ENCODE data around the gene VAMP5.
"Not testable (repeated sequence)": the region's sequence is repeated elsewhere in the genome, so short reads cannot be mapped to it uniquely, and the experiment has no call there.

Gene VAMP5

GRCh38 chr2:85584857-85585780 lies 888 bp downstream of the VAMP5 start:
- DNase-seq = no peak

- no peak for DNase-seq
Measured at GRCh38 chr2:85585781-85586105, 1.5 kb downstream of the VAMP5 start.

DNA sequence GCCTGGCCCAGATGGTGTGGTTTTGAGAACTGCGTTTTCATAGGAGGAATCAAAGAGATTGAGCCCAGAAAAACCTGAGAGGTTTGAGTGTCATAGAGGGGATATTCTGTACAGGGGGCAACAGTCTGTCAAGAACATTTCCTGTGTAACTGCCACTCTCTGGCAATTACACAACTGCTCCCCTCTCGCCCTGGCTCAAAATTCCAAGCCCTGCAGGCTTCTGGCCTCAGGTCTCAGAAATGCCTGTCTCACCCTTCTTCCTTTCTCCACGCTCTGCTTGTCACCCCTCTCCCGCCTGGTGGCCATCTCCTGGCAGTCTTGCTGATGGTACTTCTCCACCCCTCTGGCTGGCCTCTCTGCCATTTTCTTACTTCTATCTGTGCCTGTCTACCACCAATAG lies 4.0 kb downstream of the VAMP5 start:
- DNase-seq = no peak

- no peak for DNase-seq
Measured at GRCh38 chr2:85588645-85589044, 4.4 kb downstream of the VAMP5 start.

DNA sequence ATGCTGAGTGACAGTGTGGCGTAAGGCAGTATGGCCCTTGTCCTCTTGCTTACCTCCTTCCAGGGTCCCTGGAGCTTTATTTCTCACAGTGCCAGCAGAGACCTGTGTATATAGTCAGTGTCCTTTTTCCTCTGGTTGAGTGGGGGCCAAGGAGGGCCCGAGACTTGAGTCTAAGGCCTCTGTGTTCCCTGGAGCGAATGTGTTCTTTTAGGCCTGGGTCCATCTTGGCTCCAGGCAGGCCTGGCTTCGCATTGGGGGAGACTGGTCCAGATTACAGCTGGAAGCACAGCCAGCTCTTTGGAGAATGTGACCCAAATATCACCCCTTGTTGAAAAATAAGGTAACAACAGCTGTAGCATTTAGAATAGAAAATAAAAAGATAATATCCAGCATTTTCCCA lies 5.0 kb downstream of the VAMP5 start:
- DNase-seq = no peak

GRCh38 chr2:85589982-85590791 lies 6.0 kb downstream of the VAMP5 start:
- DNase-seq = no peak

DNA sequence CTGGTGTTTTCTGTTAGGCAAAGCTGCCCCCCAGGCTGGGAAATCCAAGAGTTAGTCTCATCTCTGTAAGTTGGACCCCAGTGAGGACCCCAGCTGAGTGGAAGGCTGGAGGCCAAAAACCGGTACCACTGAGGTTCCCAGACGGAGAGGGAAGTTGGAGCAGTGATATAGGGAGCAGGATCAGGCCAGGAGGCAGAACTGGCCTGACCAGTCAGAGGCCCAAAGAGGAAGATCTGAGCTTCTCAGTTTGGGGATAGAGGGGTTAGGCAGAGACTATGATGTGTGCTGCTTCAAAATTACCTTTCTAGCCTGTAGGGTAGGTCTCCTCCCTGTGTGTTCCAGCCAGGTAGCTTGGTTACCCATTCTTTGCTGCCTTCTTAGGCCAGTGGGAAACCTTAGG lies 6.7 kb downstream of the VAMP5 start:
- no peak for DNase-seq

DNA sequence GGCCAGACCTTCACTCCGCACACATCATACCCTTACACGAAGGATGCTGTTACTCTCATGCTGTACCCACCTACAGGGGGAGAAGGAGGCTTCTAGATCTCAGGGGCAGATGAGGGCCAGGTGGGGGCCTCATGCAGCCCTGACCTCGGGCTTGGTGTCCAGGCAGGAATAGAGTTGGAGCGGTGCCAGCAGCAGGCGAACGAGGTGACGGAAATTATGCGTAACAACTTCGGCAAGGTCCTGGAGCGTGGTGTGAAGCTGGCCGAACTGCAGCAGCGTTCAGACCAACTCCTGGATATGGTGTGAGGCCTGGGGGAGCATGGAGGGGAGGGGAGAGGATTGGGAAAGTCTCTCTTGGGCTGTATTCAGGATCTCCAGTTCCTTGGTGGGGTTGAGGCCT lies 7.3 kb downstream of the VAMP5 start:
- no peak for DNase-seq

GRCh38 chr2:85592299-85592698 lies 8.1 kb downstream of the VAMP5 start:
- not testable (repeated sequence) for DNase-seq

DNA sequence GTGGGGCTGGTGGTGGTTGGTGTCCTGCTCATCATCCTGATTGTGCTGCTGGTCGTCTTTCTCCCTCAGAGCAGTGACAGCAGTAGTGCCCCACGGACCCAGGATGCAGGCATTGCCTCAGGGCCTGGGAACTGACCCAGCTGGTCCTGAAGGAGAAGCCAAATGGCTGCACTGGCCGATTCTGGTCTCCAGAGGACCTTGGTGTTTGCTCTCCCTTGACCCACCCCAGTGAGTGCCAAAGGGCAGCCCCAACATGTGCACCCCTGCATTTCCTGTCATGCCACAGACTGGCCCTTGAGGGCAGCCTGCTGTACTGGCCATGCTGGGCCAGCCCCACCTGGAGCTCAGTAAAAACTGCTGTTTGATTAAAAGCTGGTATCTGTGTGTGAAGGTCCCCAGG lies 8.8 kb downstream of the VAMP5 start:
- no peak for DNase-seq

DNA sequence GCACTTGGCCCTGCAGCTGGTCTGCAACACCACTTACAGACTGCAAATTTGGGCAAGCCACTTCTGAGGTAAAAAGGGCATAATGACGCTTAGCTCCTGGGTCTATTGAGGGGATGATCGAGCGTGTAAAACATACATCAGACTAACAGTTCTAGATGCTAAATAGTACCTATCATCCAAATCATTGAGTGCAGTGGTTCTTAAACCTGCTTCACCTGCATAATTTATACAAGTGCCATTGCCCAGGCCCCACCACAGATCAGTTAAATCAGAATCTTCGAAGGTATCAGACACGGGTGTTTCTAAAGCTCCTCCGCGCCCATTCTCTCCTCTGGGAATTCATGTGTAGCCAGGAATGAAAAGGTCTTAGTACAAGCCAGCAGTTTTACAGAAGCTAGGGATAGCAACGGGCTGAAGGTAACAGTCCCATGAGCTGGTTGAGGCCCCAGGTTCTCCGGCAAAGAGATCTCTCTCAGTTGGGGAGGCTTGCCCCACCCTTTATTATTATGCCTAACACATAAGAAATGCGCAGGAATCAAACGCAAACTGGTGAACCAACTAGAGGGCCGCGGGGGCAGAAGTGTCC lies 10.6 kb downstream of the VAMP5 start:
- DNase-seq = no peak

DNA sequence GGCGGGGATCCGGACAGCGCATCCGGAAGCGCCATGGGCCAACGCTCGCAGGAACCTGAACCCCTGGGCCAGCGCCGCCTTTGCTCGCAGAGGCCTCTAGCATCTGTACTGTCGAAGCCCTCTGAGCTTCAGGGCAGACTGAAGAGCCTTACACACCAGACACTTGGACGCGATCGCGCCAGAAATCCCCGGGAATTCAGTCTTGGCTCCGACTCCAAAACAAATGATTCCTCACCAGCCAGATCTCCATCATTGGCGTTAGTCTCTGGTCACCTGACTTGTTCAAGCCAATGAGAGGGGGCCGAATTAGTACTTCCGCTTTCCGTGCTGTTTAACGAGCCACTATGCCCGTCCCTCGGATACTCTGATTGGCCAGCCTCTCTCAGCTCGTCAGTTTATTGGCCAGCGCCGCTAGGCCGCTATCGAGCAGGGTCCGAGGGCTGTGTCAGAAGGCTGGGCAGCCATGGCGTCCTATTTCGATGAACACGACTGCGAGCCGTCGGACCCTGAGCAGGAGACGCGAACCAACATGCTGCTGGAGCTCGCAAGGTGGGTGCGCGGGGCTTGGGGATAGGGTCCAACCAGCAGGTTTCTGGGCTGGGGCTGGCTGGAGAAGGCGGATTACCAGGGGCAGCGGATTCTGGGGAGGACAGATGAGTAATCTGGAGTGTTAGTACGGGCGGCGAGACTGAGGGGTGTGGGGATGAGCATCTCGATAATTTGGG lies 11.2 kb downstream of the VAMP5 start, which contains the start of gene RNF181:
RNF181 (plus strand) TSS at position 445 of the 725 bp plus-strand sequence; CDS start at position 464, 19 bp downstream.
- peak; percentile 90 for DNase-seq

DNA sequence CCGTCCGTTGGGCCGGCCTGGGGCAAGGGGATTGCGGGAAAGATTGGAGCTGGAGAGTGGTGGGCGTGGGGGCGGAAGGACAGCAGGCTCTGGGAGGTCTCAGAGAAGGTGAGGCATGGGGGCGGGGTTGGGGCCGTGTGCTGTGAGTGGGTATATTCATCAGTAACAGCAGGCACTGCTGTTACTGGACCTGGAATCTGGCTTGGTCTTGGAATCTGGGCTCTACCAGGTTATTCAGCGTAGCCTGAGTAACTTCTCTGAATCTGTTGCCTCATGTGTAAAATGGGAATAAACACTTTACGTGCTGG lies 11.7 kb downstream of the VAMP5 start:
- no peak for DNase-seq

DNA sequence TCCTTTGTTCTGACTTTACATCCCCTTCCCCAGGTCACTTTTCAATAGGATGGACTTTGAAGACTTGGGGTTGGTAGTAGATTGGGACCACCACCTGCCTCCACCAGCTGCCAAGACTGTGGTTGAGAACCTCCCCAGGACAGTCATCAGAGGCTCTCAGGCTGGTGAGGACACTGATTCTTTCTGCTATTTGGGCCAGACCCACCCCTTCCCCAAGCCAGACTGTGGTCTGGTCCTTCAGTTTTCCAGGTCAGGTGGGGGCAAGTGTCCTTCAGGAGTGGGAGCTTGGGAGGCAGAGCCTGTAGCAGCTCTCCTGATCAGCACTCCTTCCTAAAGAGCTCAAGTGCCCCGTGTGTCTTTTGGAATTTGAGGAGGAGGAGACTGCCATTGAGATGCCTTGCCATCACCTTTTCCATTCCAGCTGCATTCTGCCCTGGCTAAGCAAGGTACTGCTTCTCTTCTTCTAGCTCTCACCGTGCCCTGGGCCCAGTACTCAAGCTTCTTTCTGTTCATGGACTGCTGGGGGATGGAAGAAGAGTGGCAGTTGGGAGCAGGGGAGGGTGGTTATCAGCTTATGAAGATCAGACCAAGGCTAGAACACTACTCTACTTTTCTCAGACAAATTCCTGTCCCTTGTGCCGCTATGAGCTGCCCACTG lies 12.4 kb downstream of the VAMP5 start:
- no peak for DNase-seq

GRCh38 chr2:85597241-85597640 lies 13.0 kb downstream of the VAMP5 start:
- no peak for DNase-seq

- no peak for DNase-seq
Measured at GRCh38 chr2:85598594-85599340, 14.5 kb downstream of the VAMP5 start.

DNA sequence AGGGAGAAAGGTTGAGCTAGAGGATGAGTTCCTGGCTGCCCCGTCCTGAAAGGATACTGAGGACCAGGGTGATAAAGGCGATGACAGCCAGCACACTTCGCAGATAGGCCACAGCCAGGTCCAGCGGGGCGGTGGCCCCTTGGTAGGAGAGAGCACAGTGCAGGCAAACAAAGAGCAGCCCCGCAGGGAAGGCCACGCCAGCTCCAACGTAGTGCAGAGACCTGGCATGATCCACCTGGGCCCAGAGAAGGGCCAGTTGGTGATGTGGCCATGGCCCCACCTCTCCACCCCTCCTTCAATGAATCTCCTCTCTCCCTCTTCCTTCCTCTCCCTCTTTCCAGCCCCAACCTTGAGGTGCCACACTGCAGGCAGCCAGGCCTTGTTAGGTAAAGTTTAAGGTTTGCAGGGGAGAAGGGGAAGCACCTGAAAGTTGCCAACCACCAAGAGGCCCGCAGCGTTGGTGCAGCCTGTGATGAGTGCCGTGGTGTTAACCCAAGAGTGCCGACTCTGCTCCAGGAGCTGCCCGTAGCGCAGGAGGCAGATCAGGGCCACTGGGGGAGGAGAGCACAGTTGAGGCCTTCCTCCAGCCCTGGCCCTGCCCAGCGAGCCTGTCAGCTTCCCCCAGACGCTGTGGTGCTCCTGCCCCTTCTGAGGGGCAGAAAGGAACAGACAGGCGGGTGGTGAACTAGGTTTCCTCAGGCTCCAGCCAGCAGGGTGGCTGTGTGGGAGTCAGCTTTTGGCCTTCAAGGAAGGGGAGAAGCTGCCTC lies 15.4 kb downstream of the VAMP5 start:
- no peak for DNase-seq

DNA sequence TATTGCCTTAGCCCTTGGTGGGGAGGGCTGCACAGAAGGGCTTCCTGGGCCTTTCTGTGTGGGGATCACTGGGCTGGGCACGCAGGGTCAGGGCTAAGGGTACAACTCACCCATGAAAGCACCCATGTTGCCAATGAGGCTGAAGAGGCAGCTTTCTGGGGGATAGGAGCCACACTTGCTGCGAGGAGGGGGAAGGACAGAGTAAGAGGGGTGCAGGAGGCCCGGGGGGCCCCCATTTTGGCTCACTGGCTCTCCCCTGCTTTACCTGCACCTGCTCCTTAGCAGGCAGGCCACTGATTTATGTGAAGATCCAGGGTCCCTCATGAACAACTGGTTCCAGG lies 16.0 kb downstream of the VAMP5 start:
- DNase-seq = no peak

DNA sequence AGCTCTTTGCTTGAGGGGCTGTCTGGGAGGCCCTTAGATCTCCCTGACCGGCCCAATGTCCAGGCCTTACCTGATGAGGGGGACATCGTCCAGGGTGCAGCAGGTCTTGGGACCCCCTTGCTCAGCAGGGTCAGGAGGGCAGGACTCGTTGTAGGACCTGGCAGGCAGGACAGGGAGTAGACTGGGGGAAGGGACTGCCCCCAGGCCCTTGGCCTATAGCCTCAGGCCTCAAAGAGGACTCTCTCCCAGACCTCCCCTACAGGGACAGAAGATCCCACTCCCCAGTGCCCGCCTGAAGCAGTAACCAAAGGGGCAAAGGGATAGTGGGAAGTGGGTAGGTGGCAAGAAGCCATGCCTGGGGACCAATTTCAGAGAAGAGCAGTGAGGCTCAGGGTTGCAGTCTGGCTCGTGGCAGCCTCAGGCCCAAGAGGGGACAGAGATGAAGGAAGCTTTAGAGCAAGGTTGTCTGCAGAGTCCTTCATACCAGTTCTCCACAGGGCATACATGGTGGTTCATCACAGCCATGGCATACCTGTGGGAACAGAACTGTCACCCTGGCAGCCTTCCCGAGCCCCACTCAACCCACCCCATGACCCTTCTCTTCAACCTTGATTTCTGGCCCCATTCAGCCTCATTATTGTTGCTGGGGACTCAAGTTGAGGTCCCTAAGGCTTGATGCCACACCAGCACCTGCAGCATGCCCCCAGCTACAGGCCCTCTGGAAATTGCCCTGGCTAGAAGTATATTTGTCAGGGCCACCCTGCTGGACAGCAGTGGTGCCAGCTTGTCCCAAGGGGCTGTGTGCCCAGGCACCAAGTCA lies 16.9 kb downstream of the VAMP5 start:
- DNase-seq = no peak

DNA sequence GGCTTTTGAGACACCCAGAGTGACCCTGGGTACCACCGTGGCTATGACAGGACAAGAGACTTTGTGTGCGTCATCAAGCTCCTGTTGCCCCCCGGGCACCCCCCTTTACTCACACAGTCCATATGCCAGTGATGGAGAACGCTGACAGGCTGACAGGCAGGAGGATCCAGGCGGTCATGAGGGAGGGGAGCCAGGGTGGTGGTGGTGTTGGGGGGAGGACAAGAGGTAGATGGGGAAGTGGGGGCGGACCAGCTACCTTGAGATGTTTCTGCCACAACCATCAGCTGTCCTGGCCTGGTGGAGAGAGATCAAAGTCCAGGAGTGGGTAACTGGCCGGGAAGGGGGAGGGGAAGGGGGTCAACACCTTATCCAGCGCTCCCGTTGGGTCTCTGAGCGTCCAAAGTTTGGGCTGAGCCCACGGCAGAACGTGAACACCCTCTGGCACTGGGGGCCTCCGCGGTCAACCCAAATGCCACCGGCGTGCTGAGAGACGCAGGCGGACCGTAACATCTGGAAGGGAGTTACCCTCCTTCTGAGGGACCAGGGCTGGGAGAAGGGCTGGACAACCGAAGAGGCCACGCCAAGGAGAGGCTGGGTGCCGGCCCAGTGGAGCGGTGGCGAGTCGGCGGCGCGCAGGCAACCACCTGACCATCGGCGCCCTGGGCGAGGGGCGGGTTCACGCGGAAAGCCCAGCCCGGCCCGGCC lies 17.7 kb downstream of the VAMP5 start:
- DNase-seq = peak; percentile 26
